ENCODE data around the gene SYNM.

Gene SYNM

GRCh38 chr15:99154271-99154670 is 49.4 kb downstream of the SYNM start:
- TF ChIP-seq CTCF (IDR thresholded peaks at IDR 0.05; ENCODE audit: borderline replicate concordance, insufficient read depth, low read depth, low read length): no peak

GRCh38 chr15:99155961-99156443 is 51.1 kb downstream of the SYNM start:
- no peak overlapping the region for H3K4me3 ChIP-seq (ENCODE audit: low read depth, low read length)
- no peak for TF ChIP-seq CTCF (IDR thresholded peaks at IDR 0.05; ENCODE audit: borderline replicate concordance, insufficient read depth, low read depth, low read length)

More at GRCh38 chr15:99154271-99154670, 49.4 kb downstream of the SYNM start:
- no peak overlapping the region for H3K4me3 ChIP-seq (ENCODE audit: low read depth, low read length)

- no peak for TF ChIP-seq CTCF (IDR thresholded peaks at IDR 0.05; ENCODE audit: borderline replicate concordance, insufficient read depth, low read depth, low read length)
- no peak overlapping the region for H3K4me3 ChIP-seq (ENCODE audit: low read depth, low read length)
Observed at GRCh38 chr15:99157456-99157855, 52.6 kb downstream of the SYNM start.

GRCh38 chr15:99158626-99159412 is 53.9 kb downstream of the SYNM start:
- no peak overlapping the region for H3K4me3 ChIP-seq (ENCODE audit: low read depth, low read length)
- TF ChIP-seq CTCF (IDR thresholded peaks at IDR 0.05; ENCODE audit: borderline replicate concordance, insufficient read depth, low read depth, low read length): no peak

GRCh38 chr15:99163271-99164062 is 58.6 kb downstream of the SYNM start:
- H3K4me3 ChIP-seq (ENCODE audit: low read depth, low read length): no peak overlapping the region
- no peak for TF ChIP-seq CTCF (IDR thresholded peaks at IDR 0.05; ENCODE audit: borderline replicate concordance, insufficient read depth, low read depth, low read length)

- TF ChIP-seq CTCF (IDR thresholded peaks at IDR 0.05; ENCODE audit: borderline replicate concordance, insufficient read depth, low read depth, low read length): no peak
- H3K4me3 ChIP-seq (ENCODE audit: low read depth, low read length): no peak overlapping the region
Observed at GRCh38 chr15:99164119-99164518, 59.2 kb downstream of the SYNM start.

All from GM12875 (cell line).